Effector memory CD4-positive, alpha-beta T cell (primary cell): Measurements from ENCODE around the gene NAA38.

Source experiments
- DNase-seq, 3 donors: peaks; one replicate each; pipeline ENCODE4 v3.0.0-alpha.2; 2020
- H3K27ac ChIP-seq: 2 replicates; pipeline ENCODE4 v1.7.0; 2013; ENCODE audit warnings: mild to moderate bottlenecking, low read length, moderate library complexity; ENCODE audit not compliant: insufficient read depth, poor library complexity, severe bottlenecking
- H3K27me3 ChIP-seq: replicated peaks from 2 replicates; pipeline ENCODE4 v1.7.0; 2013; ENCODE audit warnings: mild to moderate bottlenecking, low read length; ENCODE audit not compliant: insufficient read depth, control insufficient read depth, poor library complexity, severe bottlenecking
- H3K36me3 ChIP-seq: 2 replicates; pipeline ENCODE4 v1.7.0; 2013; ENCODE audit warnings: mild to moderate bottlenecking, low read length, moderate library complexity; ENCODE audit not compliant: control insufficient read depth, insufficient read depth
- H3K4me1 ChIP-seq: 2 replicates; pipeline ENCODE4 v1.7.0; 2013; ENCODE audit warnings: low read length, mild to moderate bottlenecking; ENCODE audit not compliant: control insufficient read depth, insufficient read depth, poor library complexity, severe bottlenecking
- H3K4me3 ChIP-seq: 2 replicates; pipeline ENCODE4 v1.7.0; 2013; ENCODE audit warnings: low read length, low read depth, mild to moderate bottlenecking; ENCODE audit not compliant: insufficient read depth, poor library complexity, severe bottlenecking
- H3K9me3 ChIP-seq: 2 replicates; pipeline ENCODE4 v1.7.0; 2013; ENCODE audit warnings: mild to moderate bottlenecking, low read length, moderate library complexity; ENCODE audit not compliant: control insufficient read depth

The NAA38 gene

GRCh38 chr17:7846765-7847661 lies 10.3 kb downstream of the NAA38 start:
- DNase-seq: no peak
- no peak overlapping the region for H3K4me3 ChIP-seq

GRCh38 chr17:7846063-7846735 lies 11.2 kb downstream of the NAA38 start:
- Histone ChIP-seq H3K4me1 (peaks cover 19% of the 10 kb centered on the region), H3K36me3 (peaks cover 46% of the 10 kb centered on the region)

More at GRCh38 chr17:7846765-7847661, 10.3 kb downstream of the NAA38 start:
- peaks cover 46% of the 10 kb centered on the region for H3K36me3 ChIP-seq
- no peaks in the 10 kb centered on the region for H3K27me3 ChIP-seq
- peaks cover 23% of the 10 kb centered on the region for H3K4me1 ChIP-seq
- no peaks in the 10 kb centered on the region for H3K9me3 ChIP-seq
- no peak overlapping the region for H3K27ac ChIP-seq

GRCh38 chr17:7845359-7846062 lies 11.8 kb downstream of the NAA38 start:
- Histone ChIP-seq H3K27ac (peak overlapping the region; percentile 100), H3K4me1 (peaks cover 22% of the 10 kb centered on the region), H3K9me3 (no peaks in the 10 kb centered on the region), H3K27me3 (no peaks in the 10 kb centered on the region), H3K4me3 (peak overlapping the region; percentile 65), H3K36me3 (peaks cover 52% of the 10 kb centered on the region)
- no peak for DNase-seq

More at GRCh38 chr17:7846063-7846735, 11.2 kb downstream of the NAA38 start:
- Histone ChIP-seq H3K4me3 (no peak overlapping the region), H3K9me3 (no peaks in the 10 kb centered on the region), H3K27ac (no peak overlapping the region), H3K27me3 (no peaks in the 10 kb centered on the region)
- DNase-seq: no peak

GRCh38 chr17:7844292-7845154 lies 12.8 kb downstream of the NAA38 start:
- DNase-seq: peak; percentile 69 to 77 (median 71)
- H3K4me1 ChIP-seq: peaks cover 31% of the 10 kb centered on the region
- H3K36me3 ChIP-seq: peaks cover 45% of the 10 kb centered on the region

GRCh38 chr17:7843536-7844291 lies 13.6 kb downstream of the NAA38 start:
- peak overlapping the region; percentile 65 for H3K4me3 ChIP-seq
- no peaks in the 10 kb centered on the region for H3K9me3 ChIP-seq
- peaks cover 40% of the 10 kb centered on the region for H3K4me1 ChIP-seq
- no peaks in the 10 kb centered on the region for H3K27me3 ChIP-seq
- peaks cover 38% of the 10 kb centered on the region for H3K36me3 ChIP-seq
- DNase-seq: peak; percentile 89 to 92 (median 91)
- H3K27ac ChIP-seq: peak overlapping the region; percentile 100

More at GRCh38 chr17:7844292-7845154, 12.8 kb downstream of the NAA38 start:
- peak overlapping the region; percentile 100 for H3K27ac ChIP-seq
- no peaks in the 10 kb centered on the region for H3K27me3 ChIP-seq
- no peaks in the 10 kb centered on the region for H3K9me3 ChIP-seq
- H3K4me3 ChIP-seq: peak overlapping the region; percentile 65

- H3K27me3 ChIP-seq: no peaks in the 10 kb centered on the region
- H3K27ac ChIP-seq: peak overlapping the region; percentile 100
- no peak for DNase-seq
- H3K36me3 ChIP-seq: peaks cover 33% of the 10 kb centered on the region
- peaks cover 43% of the 10 kb centered on the region for H3K4me1 ChIP-seq
- H3K4me3 ChIP-seq: peak overlapping the region; percentile 65
- no peaks in the 10 kb centered on the region for H3K9me3 ChIP-seq
These were observed 14.2 kb downstream of the NAA38 start for GRCh38 chr17:7843257-7843535.

- Histone ChIP-seq H3K36me3 (peaks cover 28% of the 10 kb centered on the region), H3K9me3 (no peaks in the 10 kb centered on the region), H3K4me1 (peaks cover 46% of the 10 kb centered on the region), H3K27ac (peak overlapping the region; percentile 100), H3K4me3 (peak overlapping the region; percentile 65), H3K27me3 (no peaks in the 10 kb centered on the region)
- DNase-seq: peak; percentile 96 to 98 (median 97)
These were observed 14.7 kb downstream of the NAA38 start for GRCh38 chr17:7842380-7843256.

- Histone ChIP-seq H3K36me3 (peaks cover 23% of the 10 kb centered on the region), H3K4me1 (peaks cover 53% of the 10 kb centered on the region), H3K4me3 (peak overlapping the region; percentile 65), H3K9me3 (no peaks in the 10 kb centered on the region), H3K27me3 (no peaks in the 10 kb centered on the region), H3K27ac (peak overlapping the region; percentile 100)
- DNase-seq: peak; percentile 81 to 84 (median 81)
These were observed 15.4 kb downstream of the NAA38 start for GRCh38 chr17:7841915-7842379.
